Ishikawa (cell line): ENCODE data around the gene E2F1.

ENCODE experiments used
- CEBPB ChIP-seq: IDR thresholded peaks from 2 replicates; pipeline ENCODE4 v1.6.1; 2012
- CREB1 ChIP-seq: IDR thresholded peaks from 2 replicates; pipeline ENCODE4 v1.6.1; 2012; ENCODE audit warnings: low read depth
- EGR1 ChIP-seq: IDR thresholded peaks from 2 replicates; pipeline ENCODE4 v1.6.1; 2012
- EP300 ChIP-seq: IDR thresholded peaks from 2 replicates; pipeline ENCODE4 v1.6.1; 2012; ENCODE audit warnings: borderline replicate concordance
- FOXM1 ChIP-seq: IDR thresholded peaks from 2 replicates; pipeline ENCODE4 v1.6.1; 2012; ENCODE audit warnings: low read depth, borderline replicate concordance
- NFIC ChIP-seq: IDR thresholded peaks from 2 replicates; pipeline ENCODE4 v1.6.1; 2012
- RAD21 ChIP-seq: IDR thresholded peaks from 2 replicates; pipeline ENCODE4 v1.6.1; 2012; ENCODE audit warnings: low read depth
- TAF1 ChIP-seq: IDR thresholded peaks from 2 replicates; pipeline ENCODE4 v1.6.1; 2012; ENCODE audit warnings: low read depth, mild to moderate bottlenecking
- TCF12 ChIP-seq: IDR thresholded peaks from 2 replicates; pipeline ENCODE4 v1.6.1; 2012; ENCODE audit warnings: low read depth
- TEAD4 ChIP-seq: IDR thresholded peaks from 2 replicates; pipeline ENCODE4 v1.6.1; 2012
- YY1 ChIP-seq: IDR thresholded peaks from 2 replicates; pipeline ENCODE4 v1.6.1; 2012; ENCODE audit warnings: low read depth
- ZBTB7A ChIP-seq: IDR thresholded peaks from 2 replicates; pipeline ENCODE4 v1.6.1; 2012; ENCODE audit warnings: low read depth
- TF ChIP-seq, protein P1 (sequence below): IDR thresholded peaks from 2 replicates; pipeline ENCODE4 v1.6.1; 2012
- TF ChIP-seq, protein P2 (sequence below): IDR thresholded peaks from 2 replicates; pipeline ENCODE4 v1.6.1; 2012; ENCODE audit warnings: low read depth, mild to moderate bottlenecking
- TF ChIP-seq, protein P3 (sequence below): IDR thresholded peaks from 2 replicates; pipeline ENCODE4 v1.6.1; 2012

The E2F1 gene

DNA sequence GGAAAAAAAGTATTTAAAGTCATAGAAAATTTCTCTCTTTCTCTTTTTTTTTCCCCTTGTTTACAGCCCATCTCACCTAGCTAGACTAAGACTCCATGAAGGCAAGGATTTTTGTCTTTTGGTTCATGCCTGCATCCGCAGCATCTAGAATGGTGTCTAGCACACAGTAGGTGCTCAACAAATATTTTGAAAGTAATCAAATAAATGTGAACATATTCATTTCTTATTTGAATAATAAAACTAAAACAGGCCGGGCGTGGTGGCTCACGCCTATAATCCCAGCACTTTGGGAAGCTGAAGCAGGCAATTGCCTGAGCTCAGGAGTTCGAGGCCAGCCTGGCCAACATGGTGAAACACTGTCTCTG, 40.9 kb upstream of the E2F1 start:
- TF ChIP-seq EGR1 = no peak
- TF ChIP-seq FOXM1 = no peak

DNA sequence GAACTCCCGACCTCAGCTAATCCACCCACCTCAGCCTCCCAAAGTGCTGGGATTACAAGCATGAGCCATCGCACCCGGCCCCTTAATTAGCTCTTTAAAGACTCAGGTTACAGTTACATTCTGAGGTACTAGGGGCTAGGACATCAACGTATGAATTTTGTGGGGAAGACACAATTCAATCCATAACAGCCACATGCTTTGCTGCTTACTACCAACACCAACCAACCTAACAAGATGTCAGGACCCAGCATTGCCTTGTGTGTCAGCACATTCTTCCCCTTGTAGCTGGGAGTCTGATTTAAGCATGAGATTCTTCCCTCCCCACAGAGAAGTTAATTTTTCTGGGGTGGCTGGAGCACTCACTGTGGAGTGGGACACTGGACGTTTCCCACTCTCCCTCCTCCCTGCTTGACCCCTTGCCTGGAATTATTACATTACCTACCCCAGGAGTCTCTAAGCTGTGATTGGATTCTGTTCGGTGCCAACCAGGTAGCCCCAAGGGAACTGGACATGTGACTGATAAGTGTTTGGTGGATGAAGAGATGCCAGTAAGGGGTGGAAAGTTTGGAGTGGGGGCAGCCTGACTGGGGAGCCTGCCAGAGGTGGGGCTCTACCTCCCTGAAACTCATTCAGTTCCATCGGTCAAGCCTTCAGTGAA, 39.6 kb upstream of the E2F1 start:
- TF ChIP-seq RAD21 = no peak
- TF ChIP-seq, protein P1, sequence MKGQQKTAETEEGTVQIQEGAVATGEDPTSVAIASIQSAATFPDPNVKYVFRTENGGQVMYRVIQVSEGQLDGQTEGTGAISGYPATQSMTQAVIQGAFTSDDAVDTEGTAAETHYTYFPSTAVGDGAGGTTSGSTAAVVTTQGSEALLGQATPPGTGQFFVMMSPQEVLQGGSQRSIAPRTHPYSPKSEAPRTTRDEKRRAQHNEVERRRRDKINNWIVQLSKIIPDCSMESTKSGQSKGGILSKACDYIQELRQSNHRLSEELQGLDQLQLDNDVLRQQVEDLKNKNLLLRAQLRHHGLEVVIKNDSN = 0 out of 2 replicates have a peak, but pooled peaks have one; percentile 18

DNA sequence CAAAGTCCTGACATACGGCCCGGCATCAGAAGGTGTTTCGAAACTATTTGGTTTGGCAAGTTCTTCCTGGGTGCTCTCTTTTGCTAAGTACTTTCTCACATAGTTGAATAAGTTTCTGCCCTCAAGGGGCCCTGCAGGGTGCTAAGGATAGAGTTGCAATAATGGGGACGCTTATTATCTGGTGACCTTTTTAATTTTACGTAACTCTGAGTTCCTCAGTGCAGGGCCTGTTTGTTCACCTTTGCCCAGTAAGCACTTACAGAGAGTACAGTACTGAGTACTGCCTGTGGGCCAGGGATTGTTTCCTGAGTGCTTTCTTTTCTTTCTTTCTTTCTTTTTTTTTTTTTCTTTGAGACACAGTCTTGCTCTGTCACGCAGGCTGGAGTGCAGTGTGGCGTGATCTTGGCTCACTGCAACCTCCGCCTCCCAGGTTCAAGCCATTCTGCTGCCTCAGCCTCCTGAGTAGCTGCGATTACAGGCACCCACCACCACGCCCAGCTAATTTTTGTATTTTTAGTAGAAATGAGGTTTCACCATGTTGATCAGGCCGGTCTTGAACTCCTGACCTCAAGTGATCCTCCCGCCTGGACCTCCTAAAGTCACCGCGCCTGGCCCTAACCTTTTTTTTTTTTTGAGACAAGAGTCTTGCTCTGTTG, 38.4 kb upstream of the E2F1 start:
- peak; percentile 86 for TF ChIP-seq CEBPB
- TF ChIP-seq RAD21 = no peak
- TF ChIP-seq, protein P2, sequence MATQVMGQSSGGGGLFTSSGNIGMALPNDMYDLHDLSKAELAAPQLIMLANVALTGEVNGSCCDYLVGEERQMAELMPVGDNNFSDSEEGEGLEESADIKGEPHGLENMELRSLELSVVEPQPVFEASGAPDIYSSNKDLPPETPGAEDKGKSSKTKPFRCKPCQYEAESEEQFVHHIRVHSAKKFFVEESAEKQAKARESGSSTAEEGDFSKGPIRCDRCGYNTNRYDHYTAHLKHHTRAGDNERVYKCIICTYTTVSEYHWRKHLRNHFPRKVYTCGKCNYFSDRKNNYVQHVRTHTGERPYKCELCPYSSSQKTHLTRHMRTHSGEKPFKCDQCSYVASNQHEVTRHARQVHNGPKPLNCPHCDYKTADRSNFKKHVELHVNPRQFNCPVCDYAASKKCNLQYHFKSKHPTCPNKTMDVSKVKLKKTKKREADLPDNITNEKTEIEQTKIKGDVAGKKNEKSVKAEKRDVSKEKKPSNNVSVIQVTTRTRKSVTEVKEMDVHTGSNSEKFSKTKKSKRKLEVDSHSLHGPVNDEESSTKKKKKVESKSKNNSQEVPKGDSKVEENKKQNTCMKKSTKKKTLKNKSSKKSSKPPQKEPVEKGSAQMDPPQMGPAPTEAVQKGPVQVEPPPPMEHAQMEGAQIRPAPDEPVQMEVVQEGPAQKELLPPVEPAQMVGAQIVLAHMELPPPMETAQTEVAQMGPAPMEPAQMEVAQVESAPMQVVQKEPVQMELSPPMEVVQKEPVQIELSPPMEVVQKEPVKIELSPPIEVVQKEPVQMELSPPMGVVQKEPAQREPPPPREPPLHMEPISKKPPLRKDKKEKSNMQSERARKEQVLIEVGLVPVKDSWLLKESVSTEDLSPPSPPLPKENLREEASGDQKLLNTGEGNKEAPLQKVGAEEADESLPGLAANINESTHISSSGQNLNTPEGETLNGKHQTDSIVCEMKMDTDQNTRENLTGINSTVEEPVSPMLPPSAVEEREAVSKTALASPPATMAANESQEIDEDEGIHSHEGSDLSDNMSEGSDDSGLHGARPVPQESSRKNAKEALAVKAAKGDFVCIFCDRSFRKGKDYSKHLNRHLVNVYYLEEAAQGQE = no peak
- TF ChIP-seq TCF12 = peak; percentile 58; the same call in 1 of the 2 replicates
- 0 out of 2 replicates have a peak, but pooled peaks have one; percentile 40 for TF ChIP-seq FOXM1
- TF ChIP-seq NFIC = peak; percentile 55
- TF ChIP-seq EGR1 = no peak
- peak; percentile 37; the same call in 1 of the 2 replicates for TF ChIP-seq TEAD4

DNA sequence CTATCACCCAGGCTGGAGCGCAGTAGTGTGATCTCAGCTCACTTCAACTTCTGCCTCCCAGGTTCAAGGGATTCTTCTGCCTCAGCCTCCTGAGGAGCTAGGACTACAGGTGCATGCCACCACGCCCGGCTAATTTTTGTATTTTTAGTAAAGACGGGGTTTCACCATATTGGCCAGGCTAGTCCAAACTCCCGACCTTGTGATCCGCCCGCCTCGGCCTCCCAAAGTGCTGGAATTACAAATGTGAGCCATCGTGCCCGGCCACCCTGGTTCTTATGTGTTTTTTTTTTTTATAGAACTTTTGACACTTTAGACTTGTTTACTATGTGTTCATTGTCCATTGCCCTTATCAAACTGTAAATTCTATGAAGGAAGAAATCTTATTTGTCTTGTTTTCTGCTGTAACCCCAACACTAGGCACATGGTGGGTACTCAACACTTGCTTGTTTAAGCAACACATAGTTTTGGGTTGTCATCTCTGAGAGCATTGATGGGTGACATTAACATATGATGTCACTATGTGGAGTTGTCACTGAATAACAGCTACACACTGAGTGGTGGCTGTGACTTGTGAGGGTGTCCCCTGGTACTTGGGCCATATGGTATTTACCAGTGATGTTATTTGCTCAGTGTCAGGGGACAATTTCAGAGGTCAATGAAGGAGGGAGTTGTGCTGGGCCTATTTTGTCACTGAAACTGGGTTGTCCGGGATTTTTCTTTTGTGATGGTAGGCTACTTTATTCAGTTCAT, 35.4 kb upstream of the E2F1 start:
- TF ChIP-seq TAF1 (no peak), EGR1 (no peak), ZBTB7A (no peak), NFIC (no peak), EP300 (no peak), YY1 (no peak), CREB1 (no peak), TCF12 (no peak), RAD21 (no peak), CEBPB (no peak), TEAD4 (no peak), FOXM1 (no peak)
- TF ChIP-seq, protein P2 = no peak
- TF ChIP-seq, protein P3, sequence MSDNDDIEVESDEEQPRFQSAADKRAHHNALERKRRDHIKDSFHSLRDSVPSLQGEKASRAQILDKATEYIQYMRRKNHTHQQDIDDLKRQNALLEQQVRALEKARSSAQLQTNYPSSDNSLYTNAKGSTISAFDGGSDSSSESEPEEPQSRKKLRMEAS = no peak
- TF ChIP-seq, protein P1 = no peak

DNA sequence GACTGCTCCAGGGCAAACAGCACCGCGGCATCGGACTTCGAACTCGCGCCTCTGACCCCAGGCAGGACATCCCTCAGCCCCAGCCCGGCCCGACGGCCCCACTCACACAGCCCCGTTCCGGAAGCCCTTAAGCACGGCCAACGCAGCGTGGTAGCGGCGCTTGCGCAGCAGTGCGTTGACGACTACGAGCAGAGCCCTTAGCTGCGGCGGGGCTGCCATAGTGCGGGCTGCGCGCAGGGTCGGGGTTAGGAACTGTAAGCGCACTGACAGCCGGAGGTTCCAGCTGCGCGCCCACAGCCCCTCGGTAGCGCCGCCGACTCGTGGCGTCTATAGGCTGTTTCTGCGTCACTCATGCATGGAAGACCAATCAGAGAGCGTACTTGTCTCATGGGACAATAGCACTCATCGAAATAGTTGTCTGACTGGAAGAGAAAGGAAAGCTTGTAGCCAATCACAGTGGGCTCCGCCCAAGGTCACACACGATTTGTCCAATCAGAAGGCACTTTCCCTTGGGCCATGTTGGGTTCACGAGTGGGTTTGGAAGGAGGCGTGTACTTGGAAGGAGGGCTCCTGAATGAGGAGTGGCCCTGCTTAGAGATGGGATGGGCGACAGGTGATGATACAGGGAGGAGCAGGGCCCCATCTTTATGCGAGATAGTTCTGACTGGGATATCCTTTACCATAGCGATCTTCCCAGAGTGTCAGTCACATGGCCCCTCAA, 34.0 kb upstream of the E2F1 start, which contains the start of gene PXMP4:
PXMP4 (minus strand) TSS at position 322 of the 721 bp plus-strand sequence; CDS start at position 219, 103 bp downstream.
- no peak; the same call in 1 of the 2 replicates for TF ChIP-seq ZBTB7A
- no peak for TF ChIP-seq TCF12
- TF ChIP-seq, protein P2 = no peak
- no peak for TF ChIP-seq FOXM1
- TF ChIP-seq CEBPB = no peak
- no peak for TF ChIP-seq EP300
- no peak for TF ChIP-seq NFIC
- TF ChIP-seq, protein P3 = peak; percentile 63
- no peak for TF ChIP-seq EGR1
- TF ChIP-seq RAD21 = no peak
- TF ChIP-seq, protein P1 = peak; percentile 69
- no peak for TF ChIP-seq TEAD4
- TF ChIP-seq TAF1 = peak; percentile 55; the same call in 1 of the 2 replicates
- TF ChIP-seq YY1 = peak; percentile 56
- TF ChIP-seq CREB1 = peak; percentile 38; the same call in 1 of the 2 replicates
